ENCODE data around the gene RGPD8.
"Not testable (repeated sequence)": the region's sequence is repeated elsewhere in the genome, so short reads cannot be mapped to it uniquely, and the experiment has no call there.

RGPD8 gene

DNA sequence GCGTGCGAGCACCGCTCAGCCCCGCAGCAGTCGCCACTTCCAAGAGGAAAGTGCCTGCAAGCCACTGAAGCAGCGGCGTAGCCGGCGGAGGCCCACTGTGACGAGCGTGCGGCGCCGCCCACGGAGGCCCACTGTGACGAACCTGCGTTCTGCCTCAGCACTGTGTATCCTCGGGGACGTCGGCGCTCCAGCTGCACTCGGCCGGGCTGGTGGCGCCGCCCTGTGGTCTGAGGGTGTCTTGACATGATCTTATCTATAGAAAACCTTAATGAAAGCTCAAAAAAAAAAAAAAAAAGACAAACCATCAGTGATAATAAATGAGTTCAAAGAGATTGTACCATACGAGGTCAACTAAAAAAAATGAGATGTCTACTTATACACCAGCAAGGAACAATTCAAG lies at the start of gene RGPD8:
Gene RGPD8 (minus strand): TSS at position 166 of the 400 bp plus-strand sequence. CDS start 192 bp downstream, outside the sequence.
- DNase-seq (ENCODE audit: low read depth): peak; percentile 59

DNA sequence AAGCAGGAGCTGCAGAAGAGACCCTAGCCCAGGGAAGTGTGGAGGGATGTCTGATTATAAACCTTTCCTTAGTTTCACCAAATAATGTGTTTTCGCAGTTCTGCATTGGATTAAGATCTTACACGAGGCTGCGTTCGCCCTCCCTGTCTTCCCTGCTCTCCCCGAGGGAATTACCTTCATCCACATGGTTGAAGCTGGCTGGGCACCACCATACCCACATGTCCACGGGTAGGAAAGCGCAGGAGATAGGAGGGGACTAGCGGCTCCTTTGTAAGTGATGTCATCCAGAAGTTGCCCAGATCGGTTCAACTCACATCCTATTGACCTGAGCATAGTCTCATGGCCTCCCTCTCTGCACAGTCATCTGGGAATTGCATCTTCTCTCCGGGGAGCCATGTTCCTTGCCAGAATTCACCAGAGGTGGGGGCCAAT lies 49.6 kb upstream of the RGPD8 start:
- DNase-seq (ENCODE audit: low read depth): no peak

- no peak for DNase-seq (ENCODE audit: low read depth)
Observed at GRCh38 chr2:112482309-112483041, 49.0 kb upstream of the RGPD8 start.

DNA sequence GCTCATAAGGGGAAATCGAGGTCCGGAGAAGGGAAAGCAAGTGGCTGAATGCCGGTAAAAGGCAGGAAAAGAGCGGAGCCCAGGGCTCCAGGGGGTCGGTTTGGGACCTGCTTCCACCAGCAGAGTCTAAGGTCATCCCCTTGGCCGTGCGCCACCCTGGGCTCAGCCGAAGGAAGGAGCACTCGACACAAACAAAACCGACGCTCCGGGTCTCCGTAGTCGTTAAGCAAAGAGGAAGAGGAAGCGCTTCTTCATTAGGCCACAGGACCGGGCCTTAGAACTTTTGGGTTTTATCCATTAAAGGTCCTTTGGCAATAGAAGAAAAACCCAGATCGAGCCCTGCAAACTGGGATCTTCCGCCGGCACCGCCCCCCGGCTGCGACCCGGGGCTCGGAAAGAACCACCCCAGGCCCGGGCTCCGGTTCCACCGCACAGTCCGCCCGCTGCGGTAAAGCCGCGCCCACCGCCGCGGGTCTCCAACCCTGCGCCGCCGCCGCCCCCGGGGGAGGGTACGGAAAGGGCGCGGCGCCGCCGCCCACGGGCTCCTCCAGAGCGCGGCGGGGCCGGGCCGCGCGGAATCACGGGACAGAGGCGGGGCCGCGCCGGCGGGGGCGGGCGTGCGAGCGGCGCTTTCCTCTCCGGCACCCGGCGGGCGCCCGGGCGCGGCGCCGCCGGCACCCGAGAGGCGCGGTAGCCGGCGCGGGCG lies 48.2 kb upstream of the RGPD8 start, which contains the start of gene TTL:
Gene TTL (plus strand): TSS at position 629 of the 706 bp plus-strand sequence. CDS start 189 bp downstream, outside the sequence.
- peak; percentile 48 for DNase-seq (ENCODE audit: low read depth)

DNA sequence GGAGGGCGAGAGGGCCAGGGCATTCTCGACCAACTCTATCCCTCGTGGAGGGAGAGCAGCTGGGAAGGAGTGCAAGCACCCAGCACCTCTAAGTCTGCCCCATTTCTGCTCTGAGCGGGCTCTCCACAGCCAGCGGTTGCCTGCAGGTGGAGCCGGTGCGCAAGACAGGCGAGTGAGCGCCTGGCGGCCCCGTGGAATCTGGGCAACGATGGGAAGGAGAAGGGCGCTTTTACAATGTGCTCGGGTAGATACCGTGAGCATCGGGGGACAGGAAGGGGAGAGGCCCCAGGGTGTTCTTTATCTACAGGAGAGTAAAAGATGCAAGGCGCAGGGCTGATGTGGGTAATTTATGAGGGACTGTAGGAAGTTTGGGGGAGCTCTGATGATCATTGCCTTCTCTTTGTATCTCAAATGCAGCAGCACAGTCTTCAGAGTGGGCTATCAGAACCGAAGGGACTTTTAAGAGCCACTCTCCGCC lies 47.6 kb upstream of the RGPD8 start:
- peak; percentile 47 for DNase-seq (ENCODE audit: low read depth)

GRCh38 chr2:112480530-112481049 lies 47.1 kb upstream of the RGPD8 start:
- DNase-seq (ENCODE audit: low read depth): no peak

- no peak for DNase-seq (ENCODE audit: low read depth)
Observed at GRCh38 chr2:112476434-112476833, 43.0 kb upstream of the RGPD8 start.

DNA sequence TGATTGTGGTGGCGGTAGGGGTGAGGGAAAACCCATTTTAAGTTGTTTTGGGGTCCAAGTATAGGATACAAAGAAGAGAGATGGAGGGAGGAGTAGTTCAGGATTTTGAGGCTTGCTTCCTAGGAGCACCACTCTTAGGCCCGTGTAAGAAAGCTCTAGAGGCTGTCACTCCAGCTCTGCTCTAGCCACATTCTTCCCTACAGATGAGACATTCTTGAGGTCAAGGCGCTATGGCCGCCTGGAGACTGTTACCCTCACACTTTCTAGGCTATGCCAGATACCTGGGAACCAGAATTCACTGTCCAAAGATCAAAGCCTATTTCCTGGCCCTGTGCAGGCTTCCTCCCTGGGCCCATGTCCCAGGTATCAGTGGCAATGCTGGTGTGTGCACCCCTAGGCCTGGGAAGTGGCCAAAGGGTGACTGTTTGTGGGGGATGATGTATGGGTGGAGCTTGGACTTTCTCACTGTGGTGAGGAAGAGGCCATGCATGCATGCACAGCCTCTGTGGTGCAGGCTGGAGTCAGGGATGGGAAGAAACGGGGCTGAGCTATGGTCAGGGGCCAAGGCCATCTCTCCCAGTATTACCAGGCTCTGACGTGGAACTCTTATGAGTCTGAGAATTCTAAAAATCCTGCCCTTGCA lies 41.5 kb upstream of the RGPD8 start:
- DNase-seq (ENCODE audit: low read depth): no peak

DNA sequence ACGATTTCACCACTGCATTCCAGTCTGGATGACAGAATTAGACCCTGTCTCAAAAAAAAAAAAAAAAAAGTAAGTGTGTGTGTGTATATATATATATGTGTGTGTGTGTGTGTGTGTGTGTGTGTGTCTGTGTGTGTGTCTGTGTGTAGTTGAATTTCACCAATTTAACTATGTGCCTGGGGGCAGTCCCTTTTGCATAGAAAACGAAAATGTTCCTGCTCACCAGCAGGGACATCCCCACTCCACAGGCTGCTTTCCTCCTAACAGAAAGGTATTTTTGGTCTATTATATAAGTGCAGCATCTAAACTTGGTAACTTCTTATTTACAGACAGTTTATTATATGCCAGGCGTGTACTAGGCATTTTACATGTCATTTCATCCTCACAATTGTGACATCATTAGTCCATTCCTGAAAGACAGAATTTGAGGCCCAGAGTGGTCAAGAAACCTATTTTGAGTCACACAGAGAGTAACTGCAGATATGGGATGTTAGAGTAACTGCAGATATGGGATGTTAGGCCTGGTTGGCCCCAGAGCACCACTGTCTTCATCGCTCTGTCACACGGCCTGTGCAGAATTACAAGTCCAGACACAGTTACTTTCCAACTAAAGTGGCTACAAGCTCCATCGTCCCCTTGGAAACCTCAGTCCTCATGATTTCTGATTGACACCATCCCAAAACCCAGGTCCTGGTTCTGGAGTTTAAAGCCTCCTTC lies 39.3 kb upstream of the RGPD8 start:
- no peak for DNase-seq (ENCODE audit: low read depth)

DNA sequence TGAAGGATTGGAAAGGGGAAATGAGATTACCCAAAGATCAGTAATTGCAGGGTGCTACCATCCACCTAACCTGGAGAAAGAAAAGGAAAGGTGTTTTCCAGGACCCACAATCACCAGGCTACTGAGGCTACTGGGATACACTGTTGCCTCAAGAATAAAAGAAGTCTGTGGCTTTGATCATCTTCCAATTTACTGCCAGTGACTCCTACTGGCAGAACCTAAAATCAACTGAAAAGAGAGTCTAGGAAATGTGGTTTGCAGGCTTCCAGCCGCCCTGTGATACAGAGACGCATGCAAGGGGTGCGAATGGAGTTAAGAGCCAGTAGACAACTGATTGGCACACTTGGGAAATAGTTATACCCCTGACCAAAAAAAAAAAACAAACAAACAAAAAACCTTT lies 31.9 kb upstream of the RGPD8 start:
- DNase-seq (ENCODE audit: low read depth): no peak

- no peak for DNase-seq (ENCODE audit: low read depth)
Observed at GRCh38 chr2:112463256-112463655, 29.8 kb upstream of the RGPD8 start.

GRCh38 chr2:112462178-112462577 lies 28.7 kb upstream of the RGPD8 start:
- DNase-seq (ENCODE audit: low read depth): no peak

DNA sequence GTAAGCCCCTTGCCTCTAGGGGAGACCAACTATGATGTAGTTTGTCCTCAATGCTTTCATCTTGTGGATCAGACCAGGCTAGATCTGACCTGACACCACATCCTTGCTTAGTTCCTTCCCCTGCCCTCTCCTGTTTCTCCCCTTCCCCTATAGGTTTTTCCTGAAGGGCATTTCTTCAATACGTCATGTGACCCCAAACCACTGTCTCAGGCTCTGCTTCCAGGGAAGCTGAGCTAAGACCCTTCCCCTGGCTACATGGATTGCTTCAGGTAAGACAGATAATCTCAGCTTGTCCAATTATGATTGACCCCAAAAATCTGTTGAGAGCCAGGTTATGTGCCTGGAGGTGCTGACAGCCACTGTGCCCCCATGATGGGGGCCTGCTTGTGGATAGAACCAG lies 25.9 kb upstream of the RGPD8 start:
- no peak for DNase-seq (ENCODE audit: low read depth)

- no peak for DNase-seq (ENCODE audit: low read depth)
Observed at GRCh38 chr2:112454586-112454985, 21.1 kb upstream of the RGPD8 start.

GRCh38 chr2:112451317-112451716 lies 17.9 kb upstream of the RGPD8 start:
- no peak for DNase-seq (ENCODE audit: low read depth)

DNA sequence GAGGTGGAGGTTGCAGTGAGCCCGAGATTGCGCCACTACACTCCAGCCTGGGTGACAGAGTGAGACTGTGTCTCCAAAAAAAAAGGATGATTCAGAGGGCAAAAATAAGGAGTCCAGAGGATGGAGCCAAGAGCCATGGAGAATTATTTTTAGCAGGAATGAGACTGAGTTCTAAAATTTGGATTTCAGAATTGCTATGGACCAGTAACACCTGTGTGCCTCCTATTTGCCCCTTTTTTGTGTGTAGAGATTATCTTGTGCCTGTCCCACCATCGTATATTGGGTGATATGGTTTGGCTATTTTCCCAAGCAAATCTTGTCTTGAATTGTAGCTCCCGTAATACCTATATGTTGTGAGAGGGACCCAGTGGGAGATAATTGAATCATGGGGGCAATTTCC lies 16.4 kb upstream of the RGPD8 start:
- no peak for DNase-seq (ENCODE audit: low read depth)

DNA sequence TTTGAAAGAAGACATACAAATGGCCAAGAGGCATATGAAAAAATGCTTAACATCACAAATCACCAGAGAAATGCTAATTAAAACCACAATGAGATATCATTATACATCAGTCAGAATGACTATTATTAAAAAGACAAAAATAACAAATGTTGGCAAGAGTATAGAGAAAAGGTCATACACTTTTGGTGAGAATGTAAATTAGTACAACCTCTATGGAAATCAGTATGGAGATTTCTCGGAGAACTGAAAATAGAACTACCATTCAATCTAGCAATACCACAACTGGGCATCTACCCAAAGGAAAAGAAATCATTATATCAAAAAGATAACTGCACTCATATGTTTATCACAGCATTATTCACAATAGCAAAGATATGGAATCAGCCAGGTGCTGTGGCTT lies 10.8 kb upstream of the RGPD8 start:
- not testable (repeated sequence) for DNase-seq (ENCODE audit: low read depth)

GRCh38 chr2:112438603-112439261 lies 5.3 kb upstream of the RGPD8 start:
- DNase-seq (ENCODE audit: low read depth): not testable (repeated sequence)

- DNase-seq (ENCODE audit: low read depth): not testable (repeated sequence)
Observed at GRCh38 chr2:112437405-112437831, 4.0 kb upstream of the RGPD8 start.

- not testable (repeated sequence) for DNase-seq (ENCODE audit: low read depth)
Observed at GRCh38 chr2:112436993-112437392, 3.5 kb upstream of the RGPD8 start.

Data from stimulated activated CD8-positive, alpha-beta memory T cell treated with anti-CD3 and anti-CD28 coated beads, Interleukin-7, amount 100 ng/mL, for 24 hours (primary cell).